Astrocyte of the spinal cord (primary cell): Measurements from ENCODE around the gene MPZ.
A peak's percentile ranks its signal among the peaks of the same experiment; 100 is the strongest.
"Not testable (repeated sequence)": the region's sequence is repeated elsewhere in the genome, so short reads cannot be mapped to it uniquely, and the experiment has no call there.

Experiments used
- DNase-seq: peaks from one replicate; pipeline ENCODE4 v3.0.0; 2011; ENCODE audit warnings: low read depth, low spot score
- H3K4me3 ChIP-seq: 2 replicates; pipeline ENCODE4 v1.5.1; 2011; ENCODE audit warnings: low read depth, mild to moderate bottlenecking, low read length, moderate library complexity
- CTCF ChIP-seq: IDR thresholded peaks from 2 replicates; pipeline ENCODE4 v1.5.1; 2012; ENCODE audit warnings: low read depth, mild to moderate bottlenecking, low read length, inconsistent platforms
- in situ Hi-C: cut with HindIII; loops from 2 replicates; pipeline ENCODE4 v1.10.0; 2017; ENCODE audit warnings: low sequenced_read_pairs

The MPZ gene

GRCh38 chr1:161259345-161259702 is 50.4 kb downstream of the MPZ start:
- in situ Hi-C loops = no loop called here
- H3K4me3 ChIP-seq = no peak overlapping the region
- TF ChIP-seq CTCF = no peak
- no peak for DNase-seq

- no peak for TF ChIP-seq CTCF
- DNase-seq = peak; percentile 37
- H3K4me3 ChIP-seq = peak within 1 kb of the TSS; percentile 35
- in situ Hi-C loops = no loop called here
Measured at GRCh38 chr1:161258439-161259344, 51.1 kb downstream of the MPZ start, which contains the start of gene PCP4L1. Gene PCP4L1 (plus strand): TSS chr1:161258745. CDS start chr1:161258975, 230 bp downstream.

- DNase-seq, H3K4me3 ChIP-seq, in situ Hi-C loops: not testable (repeated sequence)
Measured at GRCh38 chr1:161257109-161257508, 52.7 kb downstream of the MPZ start.

- H3K4me3 ChIP-seq, DNase-seq, in situ Hi-C loops: not testable (repeated sequence)
Measured at GRCh38 chr1:161255955-161256520, 53.7 kb downstream of the MPZ start.

GRCh38 chr1:161255302-161255701 is 54.5 kb downstream of the MPZ start:
- DNase-seq, H3K4me3 ChIP-seq, in situ Hi-C loops: not testable (repeated sequence)
